T-helper 9 cell (primary cell): ENCODE data around the gene TRUB1.
"Not testable (repeated sequence)": the region's sequence is repeated elsewhere in the genome, so short reads cannot be mapped to it uniquely, and the experiment has no call there.

ENCODE experiments used
- DNase-seq: peaks from one replicate; pipeline ENCODE4 v3.0.0-alpha.2; 2020
- total RNA-seq, 2 donors: gene quantifications; one replicate each; lab custom pipeline; 2026; lab: John Stamatoyannopoulos, UW

Gene TRUB1
- total RNA-seq = 10.4 to 26.0 reads per million in 2 donors

DNA sequence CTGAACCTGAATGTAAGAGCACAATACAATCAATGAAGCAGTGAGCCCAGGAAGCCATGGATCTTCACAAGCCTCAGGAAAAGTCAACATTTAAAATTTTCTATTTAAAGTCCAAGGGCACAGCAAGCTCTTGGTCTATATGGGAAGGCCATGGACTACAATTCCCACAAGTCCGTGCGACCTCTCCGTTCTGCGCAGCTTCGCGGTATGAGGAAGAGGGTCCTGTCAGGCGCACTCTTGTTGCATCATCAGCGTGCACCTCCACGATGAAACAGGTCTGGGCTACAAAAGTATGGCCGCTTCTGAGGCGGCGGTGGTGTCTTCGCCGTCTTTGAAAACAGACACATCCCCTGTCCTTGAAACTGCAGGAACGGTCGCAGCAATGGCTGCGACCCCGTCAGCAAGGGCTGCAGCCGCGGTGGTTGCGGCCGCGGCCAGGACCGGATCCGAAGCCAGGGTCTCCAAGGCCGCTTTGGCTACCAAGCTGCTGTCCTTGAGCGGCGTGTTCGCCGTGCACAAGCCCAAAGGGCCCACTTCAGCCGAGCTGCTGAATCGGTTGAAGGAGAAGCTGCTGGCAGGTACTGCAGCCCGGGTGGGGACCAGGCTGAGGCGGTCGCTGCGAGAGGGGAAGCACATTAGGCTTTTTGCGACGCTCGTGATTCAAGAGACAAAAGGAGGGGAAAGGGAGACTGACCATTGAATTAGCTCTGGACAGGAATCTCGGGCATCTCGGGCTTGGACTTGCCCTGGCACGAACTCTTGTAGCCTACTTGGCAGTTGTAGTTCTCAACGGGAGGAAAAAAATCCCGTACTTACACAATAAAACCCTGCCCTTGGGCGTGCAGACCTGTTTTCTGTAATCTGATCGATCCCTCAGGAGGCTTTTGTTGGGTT, at the start of gene TRUB1:
TSS of gene TRUB1 (plus strand) at position 234 of the 894 bp plus-strand sequence. CDS start at position 293, 59 bp downstream.
- peak; percentile 84 for DNase-seq

DNA sequence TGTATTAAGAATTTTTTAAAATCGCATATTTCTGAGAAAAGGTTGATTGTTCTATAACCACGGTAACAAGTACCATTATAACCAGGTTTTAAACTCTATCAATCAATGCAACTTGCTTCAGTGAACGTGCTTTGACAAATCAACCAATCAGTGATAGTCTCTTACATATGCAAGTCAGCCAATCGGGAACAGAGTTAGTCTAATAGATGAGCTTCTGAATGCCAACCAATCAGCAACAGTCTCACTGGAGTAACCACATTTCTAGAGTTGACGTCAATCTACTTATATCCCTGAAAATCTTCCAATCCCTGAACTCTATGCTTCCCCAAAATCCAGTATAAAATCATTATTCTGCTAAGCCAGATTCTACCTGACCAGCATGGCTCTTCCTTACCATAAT, 44.7 kb upstream of the TRUB1 start:
- DNase-seq = no peak

DNA sequence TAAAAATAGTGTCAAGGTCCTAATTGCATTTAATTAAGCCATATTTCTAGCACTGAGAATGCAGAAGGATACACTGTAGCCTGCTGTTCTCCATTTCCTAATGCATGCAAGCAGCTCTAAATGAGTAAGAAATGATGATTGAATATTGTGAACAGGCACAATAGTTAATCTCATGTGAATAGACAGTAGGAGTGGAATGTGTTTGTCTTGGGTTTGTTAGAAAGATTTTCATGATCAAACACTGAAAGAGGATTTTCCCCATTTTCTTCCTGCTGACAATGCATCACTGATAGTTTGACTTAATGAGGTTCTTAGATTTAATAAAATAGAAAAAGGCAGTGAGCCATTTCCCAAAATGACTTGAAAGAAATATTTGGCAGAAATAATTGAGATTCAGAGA, 43.1 kb upstream of the TRUB1 start:
- DNase-seq = no peak

DNA sequence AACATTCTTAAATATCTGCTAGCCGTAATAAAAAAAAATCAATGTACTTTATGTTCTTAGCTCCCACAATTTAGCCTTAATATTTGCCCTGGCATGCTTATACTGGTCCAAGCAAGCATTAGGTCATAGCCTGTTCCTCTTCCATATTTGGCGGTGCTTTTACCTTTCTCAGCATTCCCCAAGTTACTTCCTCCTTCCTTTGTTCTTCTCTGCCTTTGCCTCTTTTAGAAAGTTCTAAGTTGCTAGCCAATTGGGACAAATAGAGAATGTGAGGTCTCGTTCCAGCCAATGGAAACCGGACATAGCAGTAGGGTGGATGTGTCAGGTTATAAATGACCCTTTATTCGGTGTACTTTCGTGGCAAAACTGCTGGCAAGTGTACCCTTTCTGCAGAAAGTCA, 41.0 kb upstream of the TRUB1 start:
- not testable (repeated sequence) for DNase-seq

DNA sequence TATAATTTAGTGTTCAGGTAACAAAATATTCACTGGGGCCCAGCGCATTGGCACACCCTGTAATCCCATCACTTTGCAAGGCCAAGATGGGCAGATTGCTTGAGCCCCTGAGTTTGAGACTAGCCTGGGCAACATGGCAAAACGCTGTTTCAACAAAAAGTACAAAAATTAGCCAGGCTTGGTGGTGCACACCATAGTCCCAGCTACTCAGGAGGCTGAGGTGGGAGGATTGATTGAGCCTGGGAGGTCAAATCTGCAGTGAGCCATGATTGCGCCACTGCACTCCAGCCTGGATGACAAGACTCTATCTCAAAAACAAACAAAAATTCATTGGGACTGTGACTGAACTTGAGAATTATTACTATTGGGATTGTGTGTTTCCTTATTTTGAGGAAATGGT, 40.4 kb upstream of the TRUB1 start:
- DNase-seq = no peak

DNA sequence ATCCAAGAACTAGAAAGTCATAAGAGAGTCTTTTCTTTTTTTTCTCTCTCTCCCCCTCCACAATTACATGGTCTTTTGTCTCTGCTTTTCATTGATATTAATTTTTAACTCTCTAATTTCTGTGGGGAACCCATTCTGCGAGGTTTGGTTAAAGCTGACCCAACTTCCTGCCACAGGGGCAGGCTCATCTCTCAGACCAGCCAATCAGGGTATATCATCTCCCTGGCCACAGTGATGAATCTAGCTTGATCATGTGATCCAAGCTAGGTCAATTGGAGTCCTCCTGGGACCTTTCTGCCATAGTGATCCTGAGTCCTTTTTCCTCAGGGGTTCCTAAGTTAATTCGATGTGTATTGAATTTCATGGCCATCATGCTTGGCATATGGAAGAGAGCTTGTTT, 38.0 kb upstream of the TRUB1 start:
- DNase-seq = no peak

DNA sequence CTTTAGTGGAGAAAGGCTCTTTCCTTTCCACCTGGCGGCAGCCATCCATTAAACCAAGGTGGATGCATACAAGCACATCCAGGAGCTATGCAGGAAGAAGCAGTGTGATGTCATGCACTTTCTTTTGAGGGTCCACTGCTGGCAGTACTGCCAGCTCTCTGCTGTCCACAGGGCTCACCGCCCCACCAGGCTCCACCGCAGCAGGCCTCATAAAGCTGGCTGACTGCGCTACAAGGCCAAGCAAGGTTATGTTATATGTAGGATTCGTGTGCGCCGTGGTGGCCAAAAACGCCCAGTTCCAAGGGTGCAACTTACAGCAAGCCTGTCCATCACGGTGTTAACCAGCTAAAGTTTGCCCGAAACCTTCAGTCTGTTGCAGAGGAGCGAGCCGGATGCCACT, 37.3 kb upstream of the TRUB1 start:
- DNase-seq = no peak

DNA sequence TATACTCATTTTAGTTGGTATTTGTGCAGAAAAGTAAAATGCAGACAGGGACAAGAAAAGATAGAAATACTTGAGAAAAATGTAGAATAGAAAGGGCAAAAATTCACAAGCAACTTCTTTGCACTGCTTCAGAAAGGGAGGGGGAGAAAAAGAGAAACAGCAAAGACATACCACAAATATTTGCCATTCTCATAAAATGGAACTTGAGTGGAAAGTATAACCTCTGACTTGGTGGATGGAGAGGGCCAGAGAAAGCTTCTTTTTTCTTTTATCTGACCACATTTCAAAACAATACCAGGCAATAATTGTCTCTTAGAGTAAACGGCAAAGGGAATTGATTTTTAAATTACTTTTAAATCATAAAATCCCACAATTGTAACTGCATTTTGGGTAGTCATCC, 35.8 kb upstream of the TRUB1 start:
- no peak for DNase-seq

DNA sequence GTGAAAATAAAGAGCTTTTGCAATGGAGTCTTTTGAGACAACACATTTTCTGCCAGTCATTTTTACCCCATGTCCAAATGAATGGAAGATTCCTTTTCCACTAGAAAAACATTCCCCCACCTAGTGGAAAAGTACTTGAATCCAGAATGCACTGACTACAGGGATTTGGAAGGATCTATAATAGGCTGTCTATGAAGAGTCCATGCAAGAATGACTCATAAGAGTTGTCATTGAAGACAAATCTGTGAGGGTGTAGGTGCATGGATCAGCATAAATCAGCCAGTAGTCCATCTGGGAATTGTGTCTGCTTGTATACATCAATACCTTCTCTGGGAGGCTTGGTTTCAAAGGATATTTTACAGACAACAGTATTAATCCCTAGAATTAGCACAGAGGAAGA, 32.5 kb upstream of the TRUB1 start:
- no peak for DNase-seq

DNA sequence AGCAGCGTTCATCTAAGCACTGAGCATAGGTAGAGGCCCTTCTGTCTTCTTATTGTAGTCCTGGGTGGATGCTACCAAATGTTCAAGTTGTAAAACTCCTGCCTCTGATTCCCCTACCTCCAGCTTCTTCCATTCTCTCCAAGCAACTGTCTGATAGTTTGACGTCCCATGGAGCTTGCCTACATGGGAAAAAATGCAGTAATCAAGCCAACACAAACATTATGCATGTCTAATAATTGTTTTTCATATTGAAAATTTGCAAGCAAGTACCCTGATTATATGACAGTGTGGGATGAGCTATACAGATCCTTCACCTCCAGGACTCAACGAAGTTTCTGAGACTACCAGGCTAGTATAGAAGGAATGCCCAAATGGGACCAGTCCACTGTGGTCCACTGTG, 31.0 kb upstream of the TRUB1 start:
- no peak for DNase-seq

DNA sequence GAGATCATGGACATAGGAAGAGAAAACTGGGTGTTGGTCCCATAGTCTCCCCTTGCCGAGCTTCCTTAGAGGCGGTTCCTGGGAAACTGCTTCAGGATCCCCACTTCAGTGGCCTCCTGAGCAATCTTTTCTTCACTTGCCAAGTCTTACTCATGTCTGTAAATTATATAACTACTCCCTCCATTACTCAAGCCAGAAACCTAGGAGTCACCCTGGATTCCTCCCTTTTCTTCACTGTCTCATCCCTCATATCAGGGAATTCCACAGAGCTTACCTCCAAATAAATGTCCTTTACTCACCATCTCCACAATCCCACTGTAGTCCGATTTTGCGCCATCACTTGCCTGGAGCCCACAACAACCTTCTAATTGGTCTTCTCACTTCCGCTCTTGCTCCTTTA, 29.1 kb upstream of the TRUB1 start:
- no peak for DNase-seq

DNA sequence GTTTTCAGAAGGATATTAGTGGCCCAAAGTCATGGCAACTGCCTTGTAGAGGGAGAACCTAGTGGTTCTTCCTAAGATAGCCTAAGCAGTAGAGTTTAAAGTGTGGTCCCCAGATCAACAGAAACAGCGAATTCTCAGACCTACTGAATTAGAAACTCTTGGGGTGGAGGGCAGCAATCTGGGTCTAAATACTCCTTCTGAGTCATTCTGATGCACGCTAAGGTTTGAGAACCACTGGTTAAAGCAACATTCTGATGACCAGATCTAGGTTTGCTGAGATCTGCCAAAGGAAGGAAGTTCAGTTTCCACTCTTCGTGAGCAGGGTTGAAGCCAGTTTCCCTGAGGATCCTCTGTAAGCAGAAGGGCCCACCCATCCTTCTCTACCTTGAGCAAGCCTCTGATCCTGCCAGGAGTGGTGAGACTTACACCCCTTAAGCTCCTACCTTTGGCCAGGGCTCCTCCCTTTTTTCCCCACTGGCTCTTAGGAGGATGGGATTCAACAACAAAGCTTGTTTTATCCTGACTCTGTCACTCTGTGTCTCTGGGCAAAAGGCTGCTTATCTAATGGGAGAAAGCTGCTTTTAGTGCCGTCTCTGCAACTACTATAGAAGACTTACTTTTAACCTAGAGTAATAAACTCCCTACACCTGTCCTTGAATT, 26.8 kb upstream of the TRUB1 start:
- no peak for DNase-seq

DNA sequence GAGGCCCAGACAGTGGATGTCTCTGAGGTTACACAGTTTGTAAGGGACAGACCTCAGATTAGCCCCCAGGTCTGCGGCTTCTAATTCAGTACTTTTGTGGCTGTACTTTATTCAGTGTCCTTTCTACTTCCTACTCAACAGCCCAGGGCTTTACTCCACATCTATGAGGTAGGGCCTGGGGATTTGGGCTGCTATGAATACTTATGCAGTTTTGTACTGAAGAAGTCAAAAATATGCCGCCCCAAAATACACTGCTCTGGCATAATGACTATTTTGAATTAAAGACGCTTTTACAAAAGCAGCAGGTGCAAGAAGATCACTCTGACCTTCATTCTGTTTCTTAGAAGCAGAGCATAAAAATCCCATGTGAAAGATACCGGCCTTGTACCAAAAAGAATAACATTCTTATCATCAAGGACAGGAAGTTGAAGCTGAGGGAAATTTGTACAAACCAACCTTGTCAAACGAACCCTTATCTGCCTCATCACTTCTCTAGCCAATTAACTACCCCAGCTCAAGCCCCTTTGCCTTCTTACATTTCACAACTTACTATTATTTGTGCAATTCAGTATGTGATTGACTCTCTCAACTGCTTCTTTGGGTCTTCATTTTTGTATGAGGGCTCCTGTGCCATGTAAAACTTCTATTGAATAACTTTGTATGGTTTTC, 26.1 kb upstream of the TRUB1 start:
- no peak for DNase-seq

DNA sequence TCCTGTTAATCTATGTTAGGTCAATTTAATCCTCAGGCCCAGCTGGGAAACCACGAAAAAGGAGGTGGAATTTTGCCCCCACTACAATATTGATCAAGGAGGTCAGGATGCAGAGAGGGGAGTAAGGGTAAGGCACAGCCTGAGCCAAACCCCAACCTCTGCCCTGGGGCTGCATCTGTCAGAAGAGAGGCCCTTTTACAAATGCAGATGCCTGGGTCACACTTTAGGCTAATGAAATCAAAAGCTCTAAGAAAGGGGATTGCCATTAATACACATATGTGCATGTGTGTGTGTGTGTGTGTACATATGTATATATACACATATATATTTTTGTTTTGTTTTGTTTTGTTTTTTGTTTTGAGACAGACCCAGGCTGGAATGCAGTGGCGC, 25.5 kb upstream of the TRUB1 start:
- DNase-seq = no peak

DNA sequence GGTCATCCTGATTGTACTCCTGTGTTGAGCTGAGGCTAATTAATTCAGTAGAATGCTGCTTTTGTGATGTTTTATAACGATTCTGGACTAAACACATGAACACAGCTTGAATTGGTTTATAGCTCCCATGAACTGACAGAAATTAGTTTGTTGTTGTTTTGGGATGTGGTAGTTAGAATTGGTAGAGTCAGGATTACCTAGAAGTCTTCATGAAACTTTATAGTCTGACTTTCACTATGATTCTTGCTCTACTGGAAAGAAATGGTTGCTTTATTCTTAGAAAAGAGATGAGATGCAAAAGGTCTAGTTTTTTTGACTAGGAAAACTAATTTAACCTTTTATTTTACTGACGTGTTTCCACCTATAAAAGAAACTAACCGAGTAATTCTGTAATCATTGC, 23.4 kb upstream of the TRUB1 start:
- DNase-seq = no peak

DNA sequence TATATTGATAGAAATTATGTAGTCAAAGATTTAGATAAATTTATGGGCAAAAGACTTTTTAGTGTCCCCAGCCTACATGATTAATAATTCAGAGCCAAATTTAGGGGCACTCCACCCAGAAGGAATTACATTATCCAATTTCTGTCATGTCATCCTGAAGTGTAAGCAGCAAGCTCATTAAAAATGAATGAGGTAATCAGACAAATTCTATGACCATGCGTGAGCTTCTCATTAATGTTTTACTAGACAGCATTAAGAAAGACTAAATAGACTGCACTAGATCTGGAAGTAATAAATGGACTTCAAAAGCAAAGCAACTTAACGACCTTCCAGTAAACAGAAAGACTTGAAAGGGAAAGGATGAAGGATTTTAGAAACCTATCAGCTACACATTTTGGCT, 22.7 kb upstream of the TRUB1 start:
- DNase-seq = no peak

DNA sequence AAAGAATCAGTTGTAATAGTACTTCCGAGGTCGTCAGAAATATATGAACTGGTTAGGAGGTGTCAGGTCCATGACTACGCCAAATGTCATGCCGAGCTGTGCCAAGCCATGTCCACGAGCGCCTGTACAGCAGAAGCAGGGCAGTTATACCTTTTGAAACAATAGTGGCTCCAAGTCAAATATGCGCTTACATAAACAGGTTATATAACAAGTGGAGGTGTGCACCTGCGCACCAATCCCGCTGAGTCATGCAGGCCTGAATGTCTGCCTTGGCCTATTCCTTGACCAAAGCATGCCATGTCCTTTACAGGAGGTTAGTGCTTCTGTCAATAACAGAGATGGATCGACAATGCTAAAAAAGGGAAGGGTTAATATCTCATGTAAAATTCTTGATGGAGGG, 21.3 kb upstream of the TRUB1 start:
- no peak for DNase-seq

DNA sequence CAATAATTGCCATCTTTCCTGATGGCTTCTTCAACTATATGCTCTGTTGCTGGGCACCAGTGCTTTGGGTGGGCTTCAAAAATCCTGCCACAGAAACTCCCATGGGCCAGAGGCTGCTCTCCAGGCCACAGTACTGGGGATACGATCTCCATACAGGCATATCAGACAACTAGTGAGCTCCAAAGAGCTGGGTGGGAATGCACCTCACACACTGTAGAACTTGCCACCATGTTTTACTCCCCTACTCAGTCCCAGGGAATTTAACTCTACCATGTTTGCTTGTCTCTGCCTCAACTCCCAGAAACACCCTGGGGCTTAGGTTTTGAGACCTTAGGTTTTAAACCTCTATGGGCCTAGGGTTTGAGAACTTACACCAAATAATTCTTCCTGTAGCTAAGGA, 20.5 kb upstream of the TRUB1 start:
- no peak for DNase-seq

DNA sequence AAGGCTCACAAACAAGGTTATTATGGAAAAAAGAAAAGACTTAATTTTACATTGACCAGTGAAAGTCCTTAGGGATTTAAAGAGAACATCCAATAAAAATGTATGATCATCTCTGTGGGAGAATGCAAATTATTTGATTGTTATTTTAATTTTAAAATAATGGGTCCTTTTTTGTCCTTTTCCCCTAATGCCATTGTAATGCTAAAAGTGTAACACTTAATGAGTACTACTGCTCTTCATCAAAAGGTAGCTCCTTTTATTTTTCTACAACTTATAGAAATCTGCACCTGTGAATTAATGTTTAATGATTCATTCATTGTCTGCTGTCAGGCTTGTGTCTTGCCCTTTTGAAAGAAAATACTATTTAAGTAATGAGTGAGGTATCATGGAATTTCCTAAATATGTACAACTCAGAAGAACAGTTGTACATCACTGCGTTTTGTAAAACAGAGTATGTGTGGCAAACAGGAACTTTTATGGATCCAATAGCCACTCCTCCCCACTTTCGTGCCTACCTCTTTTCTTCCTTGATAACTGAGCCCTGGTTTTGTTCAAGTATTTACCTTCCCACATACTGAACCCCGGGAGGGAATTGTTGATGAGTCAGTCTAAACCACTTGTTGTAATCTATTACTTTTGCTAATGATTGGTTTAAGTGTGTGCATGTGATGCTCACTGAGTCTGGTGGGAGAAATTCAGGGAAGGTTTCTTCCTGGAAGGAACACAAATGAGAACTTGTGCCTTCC, 19.9 kb upstream of the TRUB1 start:
- DNase-seq = no peak

DNA sequence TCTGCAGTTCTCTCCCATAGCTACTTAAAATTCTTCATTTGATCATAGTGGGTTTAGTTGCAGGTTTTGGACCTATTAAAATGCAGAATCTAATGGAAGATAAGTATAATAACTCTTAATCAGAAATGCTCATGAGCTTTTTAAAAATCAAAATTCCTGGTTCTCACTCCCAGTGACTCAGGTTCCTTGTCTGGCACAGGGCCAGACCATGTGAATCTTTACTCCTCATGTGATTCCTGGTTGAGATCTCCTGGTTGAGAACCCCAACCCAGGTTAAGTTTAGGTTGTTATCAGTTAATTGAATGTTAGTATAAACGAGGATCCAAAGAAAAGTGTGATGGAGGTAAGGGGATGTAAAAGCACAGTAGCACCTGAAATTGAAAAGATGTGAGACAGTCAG, 17.5 kb upstream of the TRUB1 start:
- DNase-seq = no peak

DNA sequence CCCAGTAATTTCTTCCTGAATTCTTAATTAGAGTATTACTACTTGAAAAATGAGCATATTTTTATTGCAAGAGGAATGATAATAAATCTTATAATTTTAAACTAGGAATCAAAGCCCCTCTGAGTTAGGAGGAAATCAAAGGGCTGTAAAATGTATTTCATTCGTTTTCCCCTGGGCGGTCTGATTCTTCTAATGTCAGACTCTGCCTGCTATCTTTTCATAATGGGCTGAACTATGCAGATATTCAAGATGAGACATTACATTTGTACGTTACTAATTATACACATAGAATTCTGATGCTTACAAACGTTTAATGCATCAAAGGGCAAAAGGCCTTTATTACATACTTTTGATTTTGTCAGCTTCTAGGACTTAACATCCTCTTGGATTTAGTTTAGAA, 16.0 kb upstream of the TRUB1 start:
- no peak for DNase-seq

DNA sequence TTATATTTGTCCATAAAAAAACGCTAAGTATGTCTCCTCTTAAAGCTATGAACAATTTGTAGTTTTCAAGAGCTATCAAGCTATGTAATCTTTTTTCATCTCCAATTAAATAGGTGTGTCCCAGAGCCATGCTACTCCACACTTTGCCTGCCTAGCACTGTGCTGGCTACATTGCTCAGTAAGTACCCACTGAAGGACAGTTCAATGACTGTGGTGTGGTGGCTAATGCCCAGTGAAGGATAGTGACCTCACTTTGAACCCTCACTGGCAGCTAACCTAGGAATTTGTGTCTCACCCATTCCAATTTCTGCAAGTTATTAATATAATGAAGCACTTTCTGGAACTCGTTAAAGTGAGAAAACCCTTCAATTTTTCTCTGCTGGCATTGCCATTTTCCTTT, 14.4 kb upstream of the TRUB1 start:
- no peak for DNase-seq
